Hepatocyte (in vitro differentiated cells): Measurements from ENCODE around the gene ANAPC2. TPM values are rescaled to one million over a fixed set of nuclear protein-coding genes. Genes with fewer than 3 reads are reported as not detected.

Experiments
- DNase-seq: peaks from one replicate; pipeline ENCODE4 v3.0.0-alpha.2; 2016; ENCODE audit warnings: low spot score
- H2AFZ ChIP-seq: fragments of 200-600 bp; sonication (generic); 2 replicates; pipeline ENCODE4 v1.6.0; 2016; ENCODE audit warnings: antibody characterized with exemption, mild to moderate bottlenecking
- H3K27ac ChIP-seq: fragments of 200-600 bp; sonication (generic); 2 replicates; pipeline ENCODE4 v1.5.1; 2016; ENCODE audit warnings: mild to moderate bottlenecking
- H3K27me3 ChIP-seq: fragments of 200-600 bp; sonication (generic); 2 replicates; pipeline ENCODE4 v1.6.1; 2016
- H3K36me3 ChIP-seq: fragments of 200-600 bp; sonication (generic); replicated peaks from 2 replicates; pipeline ENCODE4 v1.5.1; 2016; ENCODE audit warnings: low read depth; ENCODE audit not compliant: insufficient read depth
- H3K4me1 ChIP-seq: fragments of 200-600 bp; sonication (generic); 2 replicates; pipeline ENCODE4 v1.5.1; 2016; ENCODE audit warnings: mild to moderate bottlenecking, moderate library complexity; ENCODE audit not compliant: insufficient read depth
- H3K4me2 ChIP-seq: fragments of 200-600 bp; sonication (generic); 2 replicates; pipeline ENCODE4 v1.6.0; 2016
- H3K4me3 ChIP-seq: fragments of 200-600 bp; sonication (generic); 2 replicates; pipeline ENCODE4 v1.5.1; 2016; ENCODE audit warnings: mild to moderate bottlenecking
- H3K79me2 ChIP-seq: fragments of 200-600 bp; sonication (generic); 2 replicates; pipeline ENCODE4 v1.6.0; 2017; ENCODE audit warnings: mild to moderate bottlenecking
- H3K9me2 ChIP-seq: fragments of 200-600 bp; sonication (generic); replicated peaks from 2 replicates; pipeline ENCODE4 v1.6.0; 2017; ENCODE audit warnings: mild to moderate bottlenecking; ENCODE audit not compliant: insufficient read depth
- H3K9me3 ChIP-seq: fragments of 200-600 bp; sonication (generic); 2 replicates; pipeline ENCODE4 v1.5.1; 2016; ENCODE audit warnings: low read depth, mild to moderate bottlenecking
- H4K20me1 ChIP-seq: fragments of 200-600 bp; sonication (generic); 2 replicates; pipeline ENCODE4 v1.6.0; 2016; ENCODE audit warnings: mild to moderate bottlenecking; ENCODE audit not compliant: insufficient read depth, poor library complexity, severe bottlenecking
- CTCF ChIP-seq: fragments of 200-600 bp; sonication (generic); IDR thresholded peaks from 2 replicates; pipeline ENCODE4 v1.5.1; 2016; ENCODE audit warnings: antibody characterized with exemption, mild to moderate bottlenecking; ENCODE audit not compliant: poor library complexity
- EZH2 ChIP-seq: fragments of 200-600 bp; sonication (generic); IDR thresholded peaks from 2 replicates; pipeline ENCODE4 v1.6.1; 2016; ENCODE audit warnings: antibody characterized with exemption, mild to moderate bottlenecking, borderline replicate concordance
- EZH2phosphoT487 ChIP-seq: fragments of 200-600 bp; sonication (generic); IDR thresholded peaks from one replicate; pipeline ENCODE4 v1.6.1; 2018; ENCODE audit warnings: antibody characterized with exemption, mild to moderate bottlenecking, low read depth, moderate library complexity; ENCODE audit not compliant: unreplicated experiment, severe bottlenecking
- WGBS: methylation state at CpG from one replicate; pipeline ENCODE4 v1.1.6; 2016; ENCODE audit warnings: low lambda C conversion rate; ENCODE audit errors: missing lambda C conversion rate; 5-methylcytosine and 5-hydroxymethylcytosine counted together
- polyA plus RNA-seq: library from polyadenylated mRNA; unstranded; fragments of >200 nt; fragmentation: Nextera tagmentation; extraction: Ambion mirVana; gene quantifications from 2 replicates; pipeline ENCODE4 v1.2.1, GENCODE V29; 2016
- total RNA-seq: library from RNA; depleted of rRNA; stranded (reverse); fragments of >200 nt; gene quantifications from 2 replicates; pipeline ENCODE4 v1.2.3, GENCODE V29; 2014

The ANAPC2 gene
- total and polyA plus RNA-seq, 2 experiments from 2014 or later, result 12.2 to 21.3 TPM

GRCh38 chr9:137168904-137169856, 19.2 kb downstream of the ANAPC2 start:
- Histone ChIP-seq H3K36me3 (no peaks in the 10 kb centered on the region), H2AFZ (no peak overlapping the region), H4K20me1 (no peaks in the 10 kb centered on the region), H3K27ac (no peak overlapping the region), H3K4me1 (peaks cover 17% of the 10 kb centered on the region), H3K9me2 (no peaks in the 10 kb centered on the region), H3K79me2 (no peaks in the 10 kb centered on the region), H3K4me3 (no peak overlapping the region), H3K9me3 (no peaks in the 10 kb centered on the region), H3K4me2 (peak overlapping the region; percentile 80), H3K27me3 (peaks cover 70% of the 10 kb centered on the region)
- DNase-seq, result peak; percentile 49
- 1% methylated on average over 77 of the region's 124 CpGs for WGBS
- TF ChIP-seq EZH2 (peak; percentile 25), CTCF (no peak)

- WGBS, result 7% methylated on average over 14 of the region's 36 CpGs
- TF ChIP-seq EZH2phosphoT487 (peak; percentile 60), EZH2 (no peak)
- H2AFZ ChIP-seq, result no peak overlapping the region
- H3K79me2 ChIP-seq, result no peaks in the 10 kb centered on the region
- no peaks in the 10 kb centered on the region for H3K9me3 ChIP-seq
- peaks cover 76% of the 10 kb centered on the region for H3K27me3 ChIP-seq
- H3K4me2 ChIP-seq, result peak overlapping the region; percentile 80
- no peaks in the 10 kb centered on the region for H3K36me3 ChIP-seq
- no peak overlapping the region for H3K27ac ChIP-seq
- no peaks in the 10 kb centered on the region for H4K20me1 ChIP-seq
- H3K4me1 ChIP-seq, result peaks cover 17% of the 10 kb centered on the region
- H3K9me2 ChIP-seq, result no peaks in the 10 kb centered on the region
- DNase-seq, result no peak
- H3K4me3 ChIP-seq, result no peak overlapping the region
These were observed 19.8 kb downstream of the ANAPC2 start for GRCh38 chr9:137168573-137168903.

DNA sequence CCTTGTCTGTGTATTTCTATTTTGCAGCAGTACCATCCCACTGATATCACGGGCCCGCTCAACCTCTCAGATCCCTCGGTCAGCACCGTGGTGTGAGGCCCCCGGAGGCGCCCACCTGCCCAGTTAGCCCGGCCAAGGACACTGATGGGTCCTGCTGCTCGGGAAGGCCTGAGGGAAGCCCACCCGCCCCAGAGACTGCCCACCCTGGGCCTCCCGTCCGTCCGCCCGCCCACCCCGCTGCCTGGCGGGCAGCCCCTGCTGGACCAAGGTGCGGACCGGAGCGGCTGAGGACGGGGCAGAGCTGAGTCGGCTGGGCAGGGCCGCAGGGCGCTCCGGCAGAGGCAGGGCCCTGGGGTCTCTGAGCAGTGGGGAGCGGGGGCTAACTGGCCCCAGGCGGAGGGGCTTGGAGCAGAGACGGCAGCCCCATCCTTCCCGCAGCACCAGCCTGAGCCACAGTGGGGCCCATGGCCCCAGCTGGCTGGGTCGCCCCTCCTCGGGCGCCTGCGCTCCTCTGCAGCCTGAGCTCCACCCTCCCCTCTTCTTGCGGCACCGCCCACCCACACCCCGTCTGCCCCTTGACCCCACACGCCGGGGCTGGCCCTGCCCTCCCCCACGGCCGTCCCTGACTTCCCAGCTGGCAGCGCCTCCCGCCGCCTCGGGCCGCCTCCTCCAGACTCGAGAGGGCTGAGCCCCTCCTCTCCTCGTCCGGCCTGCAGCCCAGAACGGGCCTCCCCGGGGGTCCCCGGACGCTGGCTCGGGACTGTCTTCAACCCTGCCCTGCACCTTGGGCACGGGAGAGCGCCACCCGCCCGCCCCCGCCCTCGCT, 20.4 kb downstream of the ANAPC2 start:
- TF ChIP-seq CTCF (no peak), EZH2phosphoT487 (no peak), EZH2 (no peak)
- peak; percentile 46 for DNase-seq
- Histone ChIP-seq H3K4me1 (peaks cover 22% of the 10 kb centered on the region), H3K4me3 (no peak overlapping the region), H3K9me2 (no peaks in the 10 kb centered on the region), H4K20me1 (no peaks in the 10 kb centered on the region), H3K9me3 (no peaks in the 10 kb centered on the region), H3K36me3 (no peaks in the 10 kb centered on the region), H3K79me2 (no peaks in the 10 kb centered on the region), H3K27me3 (peaks cover 82% of the 10 kb centered on the region), H2AFZ (no peak overlapping the region), H3K27ac (no peak overlapping the region), H3K4me2 (peak overlapping the region; percentile 80)
- 28% methylated on average over 29 of the region's 57 CpGs for WGBS
